Smooth muscle cell (in vitro differentiated cells): ENCODE results near the gene USP6NL. TPM values are rescaled to one million over a fixed set of nuclear protein-coding genes. Genes with fewer than 3 reads are reported as not detected.

Source experiments
- DNase-seq: peaks from one replicate; lab custom pipeline; 2025; ENCODE audit not compliant: unreplicated experiment; lab: John Stamatoyannopoulos, UW
- H2AFZ ChIP-seq: fragments of 200-600 bp; sonication (generic); 2 replicates; pipeline ENCODE4 v1.6.0; 2016; ENCODE audit warnings: antibody characterized with exemption, low read depth, mild to moderate bottlenecking
- H3F3A ChIP-seq: fragments of 200-600 bp; sonication (generic); 2 replicates; pipeline ENCODE4 v1.6.0; 2017; ENCODE audit warnings: antibody characterized with exemption, low read depth
- H3K27ac ChIP-seq: fragments of 200-600 bp; sonication (generic); 2 replicates; pipeline ENCODE4 v1.5.1; 2016; ENCODE audit warnings: low read depth, mild to moderate bottlenecking
- H3K27me3 ChIP-seq: fragments of 200-600 bp; sonication (generic); 2 replicates; pipeline ENCODE4 v1.6.1; 2016; ENCODE audit warnings: low read depth, mild to moderate bottlenecking
- H3K36me3 ChIP-seq: fragments of 200-600 bp; sonication (generic); 2 replicates; pipeline ENCODE4 v1.5.1; 2016; ENCODE audit warnings: low read depth
- H3K4me1 ChIP-seq: fragments of 200-600 bp; sonication (generic); 2 replicates; pipeline ENCODE4 v1.5.1; 2016; ENCODE audit warnings: low read depth
- H3K4me2 ChIP-seq: fragments of 200-600 bp; sonication (generic); 2 replicates; pipeline ENCODE4 v1.6.0; 2016; ENCODE audit warnings: mild to moderate bottlenecking
- H3K4me3 ChIP-seq: fragments of 200-600 bp; sonication (generic); 2 replicates; pipeline ENCODE4 v1.5.1; 2016; ENCODE audit warnings: mild to moderate bottlenecking
- H3K79me2 ChIP-seq: fragments of 200-600 bp; sonication (generic); 2 replicates; pipeline ENCODE4 v1.6.0; 2016; ENCODE audit warnings: low read depth, mild to moderate bottlenecking
- H3K9ac ChIP-seq: fragments of 200-600 bp; sonication (generic); 2 replicates; pipeline ENCODE4 v1.6.0; 2016; ENCODE audit warnings: low read depth
- H3K9me3 ChIP-seq: fragments of 200-600 bp; sonication (generic); replicated peaks from 2 replicates; pipeline ENCODE4 v1.5.1; 2016; ENCODE audit warnings: low read depth
- H4K20me1 ChIP-seq: fragments of 200-600 bp; sonication (generic); 2 replicates; pipeline ENCODE4 v1.6.0; 2016; ENCODE audit warnings: low read depth
- WGBS: methylation state at CpG from one replicate; pipeline ENCODE4 v1.1.7; 2016; ENCODE audit warnings: low lambda C conversion rate; 5-methylcytosine and 5-hydroxymethylcytosine counted together
- polyA plus RNA-seq: library from polyadenylated mRNA; unstranded; fragments of >200 nt; fragmentation: Nextera tagmentation; extraction: Ambion mirVana; gene quantifications from 2 replicates; pipeline ENCODE4 v1.2.1, GENCODE V29; 2016
- total RNA-seq: library from RNA; depleted of rRNA; stranded (reverse); fragments of >200 nt; gene quantifications from 2 replicates; pipeline ENCODE4 v1.2.3, GENCODE V29; 2014
- TF ChIP-seq, protein P1 (sequence below): fragments of 200-600 bp; sonication (generic); IDR thresholded peaks from 2 replicates; pipeline ENCODE4 v1.5.1; 2017; ENCODE audit warnings: borderline replicate concordance, mild to moderate bottlenecking, antibody characterized with exemption; ENCODE audit not compliant: insufficient read depth, poor library complexity, severe bottlenecking

USP6NL gene
- total and polyA plus RNA-seq, 2 experiments from 2014 or later: 12.0 to 32.8 TPM

GRCh38 chr10:11454958-11455566 lies 156.4 kb downstream of the USP6NL start:
- H3K9me3 ChIP-seq: no peaks in the 10 kb centered on the region
- H3K36me3 ChIP-seq: no peaks in the 10 kb centered on the region
- no peak overlapping the region for H2AFZ ChIP-seq
- WGBS: 83% methylated on average over 8 of the region's 8 CpGs
- H3K4me3 ChIP-seq: no peak overlapping the region
- H3K4me2 ChIP-seq: no peak overlapping the region
- H3K27me3 ChIP-seq: no peaks in the 10 kb centered on the region
- peaks cover 6% of the 10 kb centered on the region for H4K20me1 ChIP-seq
- H3K79me2 ChIP-seq: no peaks in the 10 kb centered on the region
- DNase-seq: no peak
- H3K4me1 ChIP-seq: no peaks in the 10 kb centered on the region
- H3K9ac ChIP-seq: no peak overlapping the region
- H3F3A ChIP-seq: no peaks in the 10 kb centered on the region
- H3K27ac ChIP-seq: no peak overlapping the region
- TF ChIP-seq, protein P1, sequence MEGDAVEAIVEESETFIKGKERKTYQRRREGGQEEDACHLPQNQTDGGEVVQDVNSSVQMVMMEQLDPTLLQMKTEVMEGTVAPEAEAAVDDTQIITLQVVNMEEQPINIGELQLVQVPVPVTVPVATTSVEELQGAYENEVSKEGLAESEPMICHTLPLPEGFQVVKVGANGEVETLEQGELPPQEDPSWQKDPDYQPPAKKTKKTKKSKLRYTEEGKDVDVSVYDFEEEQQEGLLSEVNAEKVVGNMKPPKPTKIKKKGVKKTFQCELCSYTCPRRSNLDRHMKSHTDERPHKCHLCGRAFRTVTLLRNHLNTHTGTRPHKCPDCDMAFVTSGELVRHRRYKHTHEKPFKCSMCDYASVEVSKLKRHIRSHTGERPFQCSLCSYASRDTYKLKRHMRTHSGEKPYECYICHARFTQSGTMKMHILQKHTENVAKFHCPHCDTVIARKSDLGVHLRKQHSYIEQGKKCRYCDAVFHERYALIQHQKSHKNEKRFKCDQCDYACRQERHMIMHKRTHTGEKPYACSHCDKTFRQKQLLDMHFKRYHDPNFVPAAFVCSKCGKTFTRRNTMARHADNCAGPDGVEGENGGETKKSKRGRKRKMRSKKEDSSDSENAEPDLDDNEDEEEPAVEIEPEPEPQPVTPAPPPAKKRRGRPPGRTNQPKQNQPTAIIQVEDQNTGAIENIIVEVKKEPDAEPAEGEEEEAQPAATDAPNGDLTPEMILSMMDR: peak; percentile 12

- H3K4me1 ChIP-seq: no peaks in the 10 kb centered on the region
- TF ChIP-seq, protein P1: no peak
- H3K36me3 ChIP-seq: no peaks in the 10 kb centered on the region
- no peaks in the 10 kb centered on the region for H3K79me2 ChIP-seq
- DNase-seq: no peak
- H3K27ac ChIP-seq: no peak overlapping the region
- no peak overlapping the region for H3K9ac ChIP-seq
- no peaks in the 10 kb centered on the region for H3K27me3 ChIP-seq
- no peaks in the 10 kb centered on the region for H3K9me3 ChIP-seq
- 96% methylated on average over 4 of the region's 4 CpGs for WGBS
- H3F3A ChIP-seq: no peaks in the 10 kb centered on the region
- H4K20me1 ChIP-seq: peaks cover 3% of the 10 kb centered on the region
- no peak overlapping the region for H2AFZ ChIP-seq
- no peak overlapping the region for H3K4me2 ChIP-seq
- no peak overlapping the region for H3K4me3 ChIP-seq
Measured at GRCh38 chr10:11454160-11454559, 157.3 kb downstream of the USP6NL start.

DNA sequence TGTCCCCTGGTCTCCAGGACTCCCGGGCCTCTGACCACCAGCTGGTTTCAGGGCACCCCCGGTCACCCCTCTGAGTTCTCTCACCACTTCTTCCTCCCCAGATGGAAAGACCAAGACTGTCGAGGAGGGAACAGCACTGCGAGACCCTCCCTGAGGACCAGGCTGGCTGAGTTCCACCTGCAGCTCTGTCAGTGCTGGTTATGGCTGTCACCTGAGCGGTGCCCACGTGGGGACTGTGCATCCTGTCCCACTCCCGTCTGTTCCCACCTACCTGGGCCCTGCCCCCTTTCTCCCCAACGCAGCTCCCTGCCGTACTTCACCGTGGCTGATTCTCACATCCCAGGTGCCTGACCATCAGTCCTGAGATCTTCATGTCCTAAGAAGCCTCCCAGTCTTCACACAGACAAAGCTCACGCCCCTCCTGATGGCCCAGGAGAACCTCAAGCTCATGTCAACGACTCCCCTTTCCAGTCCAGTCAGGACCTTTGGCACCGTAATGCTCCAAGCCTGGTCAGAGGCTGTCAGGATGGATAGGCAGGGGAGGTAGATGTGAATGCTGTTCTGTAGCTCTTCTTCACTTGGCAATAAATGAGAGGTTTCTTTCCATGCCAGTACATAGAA lies 159.7 kb downstream of the USP6NL start:
- no peak overlapping the region for H3K4me3 ChIP-seq
- no peaks in the 10 kb centered on the region for H3K4me1 ChIP-seq
- 91% methylated on average over 13 of the region's 13 CpGs for WGBS
- H3K27ac ChIP-seq: no peak overlapping the region
- H3K27me3 ChIP-seq: peaks cover 3% of the 10 kb centered on the region
- H3K4me2 ChIP-seq: no peak overlapping the region
- no peak overlapping the region for H2AFZ ChIP-seq
- H3F3A ChIP-seq: no peaks in the 10 kb centered on the region
- no peaks in the 10 kb centered on the region for H3K36me3 ChIP-seq
- H3K9ac ChIP-seq: no peak overlapping the region
- TF ChIP-seq, protein P1: no peak
- DNase-seq: no peak
- no peaks in the 10 kb centered on the region for H3K79me2 ChIP-seq
- no peaks in the 10 kb centered on the region for H3K9me3 ChIP-seq
- no peaks in the 10 kb centered on the region for H4K20me1 ChIP-seq

- Histone ChIP-seq H3K4me2 (no peak overlapping the region), H3K4me1 (no peaks in the 10 kb centered on the region), H4K20me1 (no peaks in the 10 kb centered on the region), H3F3A (no peaks in the 10 kb centered on the region), H3K9ac (no peak overlapping the region), H3K27ac (no peak overlapping the region), H3K4me3 (no peak overlapping the region), H3K27me3 (peaks cover 3% of the 10 kb centered on the region), H3K79me2 (no peaks in the 10 kb centered on the region), H3K36me3 (no peaks in the 10 kb centered on the region), H2AFZ (no peak overlapping the region), H3K9me3 (no peaks in the 10 kb centered on the region)
- WGBS: 76% methylated on average over 5 of the region's 6 CpGs
- DNase-seq: no peak
- TF ChIP-seq, protein P1: no peak
Measured at GRCh38 chr10:11450427-11450826, 161.0 kb downstream of the USP6NL start.
